GM21528 (cell line): ENCODE measurements around the gene SLC39A7.
A peak's percentile ranks its signal among the peaks of the same experiment; 100 is the strongest.

Experiments
- ATAC-seq: cut with Tn5 transposase; IDR thresholded peaks from one replicate; pipeline ENCODE4 v1.9.1; 2021; ENCODE audit warnings: mild to moderate bottlenecking, moderate library complexity; ENCODE audit not compliant: unreplicated experiment, low FRiP score

Gene SLC39A7, protein sequence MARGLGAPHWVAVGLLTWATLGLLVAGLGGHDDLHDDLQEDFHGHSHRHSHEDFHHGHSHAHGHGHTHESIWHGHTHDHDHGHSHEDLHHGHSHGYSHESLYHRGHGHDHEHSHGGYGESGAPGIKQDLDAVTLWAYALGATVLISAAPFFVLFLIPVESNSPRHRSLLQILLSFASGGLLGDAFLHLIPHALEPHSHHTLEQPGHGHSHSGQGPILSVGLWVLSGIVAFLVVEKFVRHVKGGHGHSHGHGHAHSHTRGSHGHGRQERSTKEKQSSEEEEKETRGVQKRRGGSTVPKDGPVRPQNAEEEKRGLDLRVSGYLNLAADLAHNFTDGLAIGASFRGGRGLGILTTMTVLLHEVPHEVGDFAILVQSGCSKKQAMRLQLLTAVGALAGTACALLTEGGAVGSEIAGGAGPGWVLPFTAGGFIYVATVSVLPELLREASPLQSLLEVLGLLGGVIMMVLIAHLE

DNA sequence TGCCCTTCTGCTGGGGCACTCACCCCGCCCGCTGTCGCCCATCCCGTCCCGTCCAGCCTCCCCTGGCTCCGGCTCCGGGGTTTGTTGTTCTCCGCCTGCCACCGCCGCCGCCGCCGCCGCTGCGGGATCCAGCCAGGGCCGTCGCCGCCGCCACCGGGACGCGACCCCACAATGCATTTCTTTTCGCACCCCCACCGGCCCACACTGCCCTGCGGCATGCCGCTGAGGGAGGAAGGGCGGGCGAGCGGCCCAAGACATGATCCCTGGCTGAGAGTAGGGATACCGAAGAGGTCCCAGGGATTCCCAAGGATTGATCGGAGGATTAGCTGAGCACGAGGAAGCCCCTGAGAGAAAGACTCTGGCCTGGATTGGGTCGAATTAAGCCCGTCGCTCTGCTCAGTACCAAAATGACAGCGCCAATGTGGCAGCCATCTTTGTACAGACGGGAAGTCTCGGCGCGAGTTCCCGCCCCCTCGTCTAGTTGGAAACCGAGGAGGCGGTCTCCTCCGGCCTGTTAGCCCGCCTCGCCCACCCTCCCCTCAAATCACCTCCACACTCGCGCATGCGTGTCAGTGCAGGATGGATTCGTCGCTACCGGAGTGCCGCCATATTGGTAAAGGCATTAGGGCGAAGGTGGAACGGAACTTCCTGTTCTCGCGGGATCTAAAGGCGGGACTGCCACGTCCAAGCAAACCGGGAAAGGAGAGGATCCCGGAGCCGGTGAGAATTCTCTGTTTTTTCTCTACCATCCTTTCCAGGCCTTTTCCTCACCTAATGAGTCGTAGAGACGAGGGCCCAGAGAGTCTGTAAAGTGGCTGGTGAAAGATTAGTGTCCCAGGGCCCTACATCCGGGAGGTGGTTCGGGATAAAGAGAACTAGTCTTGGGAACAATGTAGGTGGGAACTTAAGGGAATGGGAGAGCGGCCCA lies at the start of gene SLC39A7, which contains the start of gene RXRB:
TSS of gene SLC39A7 (plus strand) at position 649 of the 928 bp plus-strand sequence. CDS start 379 bp downstream, outside the sequence.
TSS of gene RXRB (minus strand) at position 447 of the 928 bp plus-strand sequence. CDS start at position 258, 189 bp downstream.
- peak; percentile 53 for ATAC-seq

DNA sequence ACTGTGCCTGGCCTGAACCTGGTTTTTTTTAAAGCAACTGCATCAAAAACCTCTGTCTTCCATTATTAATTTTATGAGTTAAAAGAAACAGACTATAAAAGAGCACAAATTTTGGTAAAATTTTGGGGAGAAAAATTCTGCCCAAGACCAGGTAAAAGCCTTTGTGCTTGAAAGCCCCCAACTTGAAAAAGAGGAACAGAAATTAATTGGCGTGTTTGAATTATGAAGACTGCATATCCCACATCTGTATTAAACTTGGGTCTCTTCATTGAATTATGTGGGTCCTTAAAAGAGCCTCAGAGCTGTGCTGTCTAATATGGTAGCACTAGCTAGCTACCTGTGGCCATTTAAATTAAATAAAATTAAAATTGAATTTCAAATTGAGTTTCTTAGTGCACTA lies 49.6 kb upstream of the SLC39A7 start:
- no peak for ATAC-seq

DNA sequence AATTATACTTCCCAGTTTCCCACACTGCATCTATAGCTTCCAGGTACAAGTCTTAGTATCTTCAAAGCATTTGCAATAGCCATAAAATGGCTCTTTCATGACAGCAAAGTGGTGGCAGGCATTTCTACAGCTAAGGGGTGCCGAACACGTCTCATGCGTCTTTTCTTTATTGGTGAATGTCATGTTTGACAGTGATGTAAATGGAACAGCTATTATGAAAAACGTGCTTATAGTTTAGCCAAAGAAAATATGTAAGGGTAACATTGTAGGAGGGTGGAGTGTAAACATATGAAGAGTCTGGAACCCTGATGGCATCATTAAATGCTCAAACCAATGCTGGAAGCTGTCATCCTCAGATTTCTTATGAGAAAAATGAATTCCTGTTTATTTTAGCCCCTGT lies 46.3 kb upstream of the SLC39A7 start:
- no peak for ATAC-seq

DNA sequence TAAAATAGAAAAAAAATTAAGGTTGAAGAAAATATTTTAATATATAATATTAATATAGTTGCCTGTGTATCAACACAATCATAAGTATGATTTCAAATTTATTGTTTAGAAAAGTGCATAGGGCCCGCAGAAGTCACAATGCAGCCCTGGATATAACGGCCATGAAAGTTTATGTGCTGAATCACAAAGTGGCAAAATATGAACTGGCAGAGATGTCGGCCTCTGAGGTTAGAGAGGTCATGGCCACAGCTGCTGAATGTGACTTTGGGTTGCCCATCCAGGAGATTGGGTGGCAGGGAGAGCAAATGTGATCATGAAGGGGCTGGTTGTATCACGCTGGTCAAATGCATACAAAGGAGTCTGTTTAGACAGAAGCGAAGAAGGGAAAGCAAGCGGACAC lies 44.1 kb upstream of the SLC39A7 start:
- no peak for ATAC-seq

DNA sequence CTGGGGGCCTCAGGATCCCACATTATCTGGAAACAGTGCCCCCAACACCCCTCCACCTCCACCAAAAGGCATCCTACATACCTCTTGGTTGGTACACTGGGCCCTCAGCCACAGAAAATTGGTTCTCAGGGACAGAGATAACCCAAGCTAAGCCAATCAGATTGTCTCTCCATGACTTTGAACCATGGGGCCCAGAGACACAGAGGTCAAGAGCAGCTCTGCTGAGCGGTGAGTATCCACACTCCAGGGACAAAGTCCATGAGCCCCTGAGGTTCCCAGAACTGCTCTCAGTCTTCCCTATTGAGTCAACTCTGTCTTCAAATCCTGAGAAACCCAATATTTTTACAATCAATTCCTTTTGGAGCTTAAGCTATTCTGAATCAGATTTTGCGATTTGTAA lies 43.7 kb upstream of the SLC39A7 start:
- ATAC-seq: no peak

DNA sequence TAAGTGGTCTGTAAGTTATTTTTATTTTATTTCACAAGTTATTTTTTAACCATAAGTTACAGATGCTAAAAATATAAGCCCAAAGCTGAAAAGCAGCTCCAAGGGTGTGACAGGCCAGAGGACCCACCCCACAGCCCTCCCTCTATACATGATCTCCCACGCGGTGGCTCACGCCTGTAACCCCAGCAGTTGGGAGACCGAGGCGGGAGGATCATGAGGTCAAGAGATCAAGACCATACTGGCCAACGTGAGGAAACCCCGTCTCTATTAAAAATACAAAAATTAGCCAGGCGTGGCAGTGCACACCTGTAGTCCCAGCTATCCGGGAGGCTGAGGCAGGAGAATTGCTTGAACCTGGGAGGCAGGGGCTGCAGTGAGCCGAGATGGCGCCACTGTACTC lies 40.6 kb upstream of the SLC39A7 start:
- ATAC-seq: no peak

DNA sequence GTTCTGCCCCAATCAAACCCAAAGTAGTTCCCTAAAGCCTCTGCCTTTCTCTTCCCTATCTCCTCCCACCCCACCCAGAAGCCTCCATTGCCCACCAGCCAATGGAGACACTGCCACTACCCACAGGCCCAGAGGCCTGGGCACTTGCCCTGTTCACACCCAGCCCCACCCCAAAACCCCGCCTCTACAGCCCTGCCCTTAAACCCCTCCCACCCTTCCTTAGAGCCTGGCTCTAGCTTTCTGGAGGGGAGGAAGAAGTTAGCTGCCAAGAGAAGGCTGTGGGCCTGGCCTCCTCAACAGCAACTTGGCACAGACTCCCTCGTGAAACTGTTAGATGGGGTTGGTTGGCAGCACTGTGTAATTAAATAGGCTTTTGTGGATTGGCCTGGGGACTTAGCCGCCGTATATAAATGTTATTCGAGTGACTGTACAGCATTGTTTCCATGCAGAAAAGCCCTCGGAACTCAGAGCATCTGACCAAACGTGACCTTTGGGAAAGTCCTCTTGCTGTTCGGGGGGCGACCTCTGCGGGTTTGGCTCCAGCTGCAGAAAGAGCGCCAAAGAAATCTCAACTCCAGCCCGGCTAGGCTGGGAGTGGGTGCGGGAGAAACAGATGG lies 39.8 kb upstream of the SLC39A7 start:
- no peak for ATAC-seq

DNA sequence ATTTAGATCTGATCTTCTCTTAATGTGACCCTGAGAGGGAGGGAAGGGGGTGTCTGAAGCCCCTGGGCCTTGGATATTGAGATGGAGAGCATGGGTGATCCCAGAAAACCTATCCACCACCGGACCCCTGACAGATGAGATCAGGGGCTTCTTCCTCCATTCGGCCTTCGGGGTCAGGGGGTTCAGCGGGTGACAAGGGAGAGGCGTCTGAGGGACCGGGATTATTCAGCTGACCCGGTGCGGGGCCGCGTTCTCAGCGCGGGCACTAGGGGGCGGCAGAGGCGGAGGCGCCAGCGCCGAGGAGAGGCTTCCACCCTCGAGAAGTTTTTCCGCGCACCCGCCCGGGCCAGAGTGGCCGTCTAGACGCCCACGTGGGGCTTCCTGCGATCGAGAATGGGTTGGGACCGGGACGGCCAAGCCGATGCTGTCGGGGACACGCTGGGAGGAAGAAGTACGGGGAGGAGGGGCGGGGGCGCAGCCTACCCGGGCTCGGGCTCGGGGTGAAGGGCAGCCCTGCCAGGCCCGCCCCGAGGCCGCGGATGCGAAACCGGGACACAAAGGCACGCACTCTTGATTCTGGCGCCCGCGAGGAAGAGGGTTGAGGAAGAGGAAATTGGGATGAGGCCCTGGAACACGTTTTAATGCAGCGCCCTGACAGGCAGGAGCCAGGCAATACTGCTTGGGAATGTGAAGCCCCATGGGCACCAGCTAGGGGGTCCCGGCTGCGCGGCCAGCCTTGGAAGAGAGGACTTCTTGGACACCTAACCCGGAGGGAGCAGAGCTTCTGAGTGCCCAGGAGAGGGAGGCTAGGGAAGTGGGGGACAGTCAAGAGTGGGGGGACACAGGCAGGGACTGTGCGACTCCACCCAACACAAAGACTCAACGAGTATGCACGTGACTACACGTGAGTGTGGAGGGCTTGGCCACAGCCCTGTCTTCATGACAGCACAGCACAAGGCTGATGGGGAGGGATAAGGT lies 39.0 kb upstream of the SLC39A7 start:
- ATAC-seq: no peak

DNA sequence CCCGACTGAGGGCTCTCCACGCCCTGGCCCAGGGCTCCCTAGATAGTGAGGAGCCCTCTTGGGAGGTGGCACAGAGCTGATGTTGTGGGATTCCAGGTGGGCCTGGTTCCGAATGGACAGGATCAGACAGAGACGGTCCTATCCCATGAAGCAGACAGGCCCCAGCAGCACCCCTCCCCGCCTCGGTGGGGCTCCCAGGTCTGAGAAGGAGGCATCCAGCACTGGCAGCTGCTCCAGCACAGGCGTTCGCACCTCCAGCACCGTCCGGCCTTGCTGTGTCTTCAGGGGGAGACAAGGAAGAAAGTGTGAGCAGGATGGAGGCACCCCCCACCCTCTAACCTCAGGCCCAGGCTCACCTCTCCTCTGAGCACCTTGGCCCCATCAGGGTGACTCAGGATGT lies 37.1 kb upstream of the SLC39A7 start:
- no peak for ATAC-seq

DNA sequence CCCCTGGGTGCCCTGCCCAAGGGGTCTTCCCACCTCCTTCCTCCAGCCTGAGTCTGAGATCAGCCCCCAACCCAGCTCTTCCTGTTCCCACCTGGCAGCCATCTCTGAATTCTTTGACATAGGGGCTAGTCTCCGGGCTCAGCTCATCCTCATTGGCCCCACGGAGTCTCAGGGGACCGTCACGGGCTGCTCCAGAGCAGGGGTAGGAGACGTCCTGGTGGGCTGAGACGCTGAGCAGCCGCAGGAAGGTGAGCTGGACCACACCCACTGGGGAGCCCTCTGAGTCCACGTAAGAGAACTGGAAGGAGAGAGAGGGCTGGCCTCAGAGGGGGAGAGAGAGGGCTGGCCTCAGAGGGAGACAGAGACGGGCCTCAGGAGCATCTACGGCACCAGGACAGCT lies 36.5 kb upstream of the SLC39A7 start:
- ATAC-seq: no peak

DNA sequence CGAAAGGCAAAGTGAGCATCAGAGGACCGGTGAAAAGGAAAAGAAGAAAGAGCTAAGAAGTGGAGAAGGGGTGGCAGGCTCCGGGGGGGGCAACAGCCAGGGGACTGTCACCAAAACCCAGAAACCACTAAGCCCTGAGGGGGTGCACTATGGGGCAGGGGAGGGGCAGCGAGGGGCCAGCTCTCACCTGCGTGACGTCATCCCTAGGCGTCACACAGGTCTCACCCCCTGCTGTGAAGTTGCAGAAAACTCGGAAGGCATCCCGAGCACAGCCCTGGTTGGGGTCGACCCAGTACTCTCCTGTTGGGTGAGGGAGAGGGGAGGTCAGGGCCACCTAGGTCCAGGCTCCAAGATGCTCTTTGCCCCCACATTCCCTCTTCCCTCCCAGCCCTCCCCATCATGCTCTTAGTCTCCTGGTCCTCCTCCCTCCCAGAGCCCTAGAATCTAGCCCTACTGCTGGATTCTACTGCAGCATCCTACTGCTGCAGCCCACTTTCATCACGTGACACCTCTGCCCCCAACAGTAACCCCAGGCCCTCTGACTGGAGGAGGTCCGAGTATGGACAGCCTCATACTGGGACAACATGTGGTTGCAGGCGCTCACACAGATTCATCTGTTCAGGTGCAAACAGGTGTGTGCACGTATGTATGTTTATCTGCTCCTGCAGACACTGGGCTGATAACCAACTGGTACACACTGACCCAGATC lies 35.8 kb upstream of the SLC39A7 start:
- no peak for ATAC-seq

DNA sequence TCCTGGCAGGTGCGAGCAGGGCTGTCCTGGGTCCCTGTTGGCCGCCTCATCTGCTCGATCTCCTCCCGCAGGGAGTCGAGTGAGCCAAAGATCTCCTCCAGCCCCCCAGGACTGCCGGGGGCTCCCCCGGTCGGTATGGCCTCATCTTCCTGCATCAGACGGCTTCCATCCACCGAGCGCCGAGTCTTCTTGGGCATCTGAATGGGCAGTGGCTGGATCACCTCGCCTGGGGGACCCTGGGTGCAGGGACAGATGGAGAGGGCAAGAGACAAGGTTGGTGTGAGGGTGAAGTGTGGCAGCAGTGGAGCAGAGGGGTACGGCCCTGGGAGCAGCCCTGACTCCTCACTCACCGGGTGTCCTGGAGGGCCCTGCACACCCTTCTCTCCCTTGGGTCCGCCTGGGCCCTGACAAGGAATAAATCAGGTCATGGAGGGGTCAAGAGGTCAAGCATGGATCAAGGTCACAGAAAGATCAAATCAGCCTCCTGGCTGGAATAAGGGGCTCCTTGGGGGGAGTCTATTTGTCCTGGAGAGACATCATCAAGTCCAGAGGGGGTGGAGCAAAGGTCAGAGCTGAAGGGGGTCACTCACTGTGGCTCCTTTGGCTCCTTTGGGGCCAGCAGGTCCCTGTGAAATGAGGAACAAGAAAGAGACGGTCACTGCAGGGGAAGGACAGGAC lies 34.9 kb upstream of the SLC39A7 start:
- ATAC-seq: no peak

DNA sequence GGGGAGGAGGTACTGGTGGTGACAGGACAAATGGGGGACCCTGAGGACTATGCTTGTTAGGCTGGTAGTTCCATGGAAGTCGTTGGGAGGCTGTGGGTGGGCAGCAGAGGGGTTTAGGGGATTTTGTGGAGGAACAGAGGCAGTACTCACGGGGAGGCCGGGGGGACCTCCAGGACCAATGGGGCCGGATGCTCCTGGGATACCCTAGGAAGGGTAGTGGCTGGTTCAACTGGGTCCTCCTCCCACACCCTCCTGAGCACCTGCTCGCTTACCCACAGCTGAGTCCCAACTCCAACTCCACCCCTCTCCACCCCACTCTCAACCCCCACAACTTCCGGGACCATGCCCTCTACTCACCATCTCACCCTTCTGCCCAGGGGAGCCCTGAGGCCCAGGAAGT lies 34.3 kb upstream of the SLC39A7 start:
- no peak for ATAC-seq

DNA sequence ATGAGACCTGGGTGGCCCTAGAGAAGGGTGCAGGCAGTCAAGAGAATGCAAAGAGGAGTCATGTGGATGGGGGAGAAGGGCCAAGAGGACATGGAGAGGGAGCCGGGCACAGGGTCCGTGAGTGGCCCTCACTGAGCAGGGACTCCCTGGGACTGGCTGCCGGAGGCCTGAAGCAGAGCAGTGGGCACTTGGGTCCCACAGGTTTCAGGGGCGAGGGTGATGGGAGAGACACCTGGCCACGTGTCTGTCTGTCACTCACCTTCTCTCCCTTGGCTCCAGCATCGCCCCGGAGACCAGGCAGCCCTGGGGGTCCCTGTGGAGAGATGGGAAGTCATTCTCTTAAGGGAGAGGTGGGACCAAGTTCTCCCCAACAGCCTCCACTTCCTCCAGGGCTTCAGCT lies 33.9 kb upstream of the SLC39A7 start:
- no peak for ATAC-seq

DNA sequence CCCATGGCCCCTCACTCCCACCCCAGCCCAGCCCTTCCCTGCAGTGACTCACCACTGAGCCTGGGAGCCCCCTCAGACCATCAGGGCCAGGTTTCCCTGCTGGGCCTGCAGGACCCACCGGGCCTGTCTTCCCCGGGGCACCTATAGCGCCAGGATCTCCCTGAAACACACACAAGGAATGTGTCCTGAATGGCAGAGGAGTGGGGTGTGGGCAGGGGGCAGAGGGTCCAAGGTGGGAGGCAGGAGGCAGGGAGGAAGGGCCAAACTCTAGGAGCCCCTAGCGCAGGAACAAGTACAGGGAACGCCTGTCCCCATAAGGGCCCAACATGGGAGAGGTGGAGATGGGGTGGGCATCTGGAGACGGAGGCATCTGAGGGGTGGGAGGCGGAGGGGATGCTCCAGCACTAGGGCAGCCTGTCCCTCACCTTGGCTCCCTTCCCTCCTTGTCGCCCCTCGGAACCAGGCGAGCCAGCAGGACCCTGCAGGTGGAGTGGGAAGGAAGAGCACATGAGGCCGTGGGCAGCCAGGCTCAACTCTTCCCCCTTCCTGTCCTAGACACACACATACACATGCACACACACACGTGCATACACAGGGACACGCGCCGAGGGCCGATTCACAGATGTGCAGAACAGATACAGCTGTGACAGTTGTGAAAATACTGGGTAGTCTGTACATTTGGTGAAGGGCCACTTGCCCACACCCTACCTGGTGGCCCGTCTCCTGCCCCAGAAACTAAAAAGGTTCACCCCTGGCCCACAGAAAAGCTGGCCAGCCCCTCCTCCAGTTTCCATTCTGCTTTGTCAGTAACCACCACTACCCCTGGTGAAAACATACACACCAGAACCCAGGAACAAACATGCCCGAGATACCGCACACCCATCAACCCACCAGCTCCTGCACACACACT lies 33.0 kb upstream of the SLC39A7 start:
- no peak for ATAC-seq

DNA sequence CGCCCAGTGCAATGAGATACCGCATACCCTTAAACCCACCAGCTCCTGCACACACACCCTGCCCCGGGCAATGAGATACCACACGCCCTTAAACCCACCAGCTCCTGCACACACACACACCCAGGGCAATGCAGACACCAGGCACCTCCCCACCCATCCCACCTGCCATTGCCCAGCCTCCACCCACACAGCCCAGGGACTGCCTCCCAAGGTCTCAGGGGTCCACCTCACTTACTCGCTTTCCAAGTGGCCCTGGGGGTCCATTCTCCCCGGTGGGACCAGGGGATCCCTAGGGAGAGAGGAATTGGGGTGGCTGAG lies 32.4 kb upstream of the SLC39A7 start:
- no peak for ATAC-seq

DNA sequence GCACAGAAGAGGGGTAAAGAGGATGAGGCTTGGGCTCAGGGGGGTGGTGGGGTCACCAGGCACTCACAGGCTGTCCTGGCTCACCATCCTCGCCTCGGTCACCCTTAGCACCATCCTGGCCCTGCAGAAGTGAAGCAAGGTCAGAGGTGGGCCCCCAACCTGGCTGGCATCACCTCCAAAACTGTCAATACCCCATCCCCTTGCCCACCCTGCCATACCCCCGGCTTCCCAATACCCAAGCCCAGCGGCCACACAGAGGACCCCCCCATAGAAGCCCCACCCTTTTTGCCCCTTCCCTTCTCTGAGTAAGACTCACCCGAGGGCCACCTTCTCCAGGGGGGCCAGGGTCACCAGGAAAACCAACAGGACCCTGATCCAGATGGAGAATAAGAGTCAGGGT lies 32.0 kb upstream of the SLC39A7 start:
- no peak for ATAC-seq
